Measurements from ENCODE around the gene CDCP2. TPM values are rescaled to one million over a fixed set of nuclear protein-coding genes. Genes with fewer than 3 reads are reported as not detected.

The CDCP2 gene
- total RNA-seq, 4 donors from 2014 or later, result not detected

DNA sequence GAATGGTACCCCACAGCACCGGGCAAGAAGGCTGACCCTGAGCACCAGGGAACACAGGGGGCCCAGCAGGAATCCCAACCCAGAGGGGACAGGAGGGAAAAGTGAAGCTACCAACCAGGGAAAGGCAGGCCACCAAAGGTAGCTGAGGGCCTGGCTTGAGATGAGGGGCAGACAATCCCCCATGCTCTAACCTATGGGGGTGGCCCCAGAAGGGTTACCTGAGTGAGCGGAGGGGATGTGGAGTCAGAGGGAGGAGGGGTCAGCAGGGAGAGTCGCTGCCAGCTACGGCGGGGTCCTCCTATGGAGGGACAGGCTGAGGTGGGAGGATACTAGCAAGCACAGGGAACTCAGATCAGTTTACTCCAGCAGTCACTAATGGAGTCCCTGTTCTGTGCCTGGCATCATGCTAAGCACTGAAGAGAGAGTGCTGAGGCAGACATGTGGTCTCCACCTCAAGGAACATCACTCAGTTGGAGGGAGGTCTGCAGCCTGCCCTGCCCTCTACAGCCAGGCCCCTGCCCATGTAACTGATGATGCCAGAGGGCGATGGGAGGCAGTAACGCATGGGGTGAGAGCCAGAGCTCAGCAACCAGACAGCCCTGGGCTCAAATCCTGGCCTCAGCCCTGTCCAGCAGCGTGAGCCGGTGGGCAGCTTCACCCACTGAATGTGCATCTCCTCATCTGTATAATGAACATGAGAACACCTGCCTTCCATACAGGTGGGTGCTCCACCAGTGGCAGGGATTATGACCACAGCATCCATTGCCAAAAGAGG is 25.7 kb upstream of the CDCP2 start:
- Histone ChIP-seq H3K27me3 (no peaks in the 10 kb centered on the region), H3K36me3 (peaks cover 27% of the 10 kb centered on the region), H3K4me1 (no peaks in the 10 kb centered on the region), H3K27ac (no peak overlapping the region), H3K9me3 (no peaks in the 10 kb centered on the region), H3K4me3 (no peak overlapping the region)
- DNase-seq (ENCODE audit: low spot score in 2 of 2), result no peak
- WGBS, result 75% methylated on average over 7 of the region's 9 CpGs
- no peak for TF ChIP-seq POLR2A (IDR thresholded peaks at IDR 0.05)
- no peak for TF ChIP-seq CTCF (IDR thresholded peaks at IDR 0.05)
- TF ChIP-seq POLR2AphosphoS5 (IDR thresholded peaks at IDR 0.05), result no peak
- TF ChIP-seq EP300 (IDR thresholded peaks at IDR 0.05), result no peak

DNA sequence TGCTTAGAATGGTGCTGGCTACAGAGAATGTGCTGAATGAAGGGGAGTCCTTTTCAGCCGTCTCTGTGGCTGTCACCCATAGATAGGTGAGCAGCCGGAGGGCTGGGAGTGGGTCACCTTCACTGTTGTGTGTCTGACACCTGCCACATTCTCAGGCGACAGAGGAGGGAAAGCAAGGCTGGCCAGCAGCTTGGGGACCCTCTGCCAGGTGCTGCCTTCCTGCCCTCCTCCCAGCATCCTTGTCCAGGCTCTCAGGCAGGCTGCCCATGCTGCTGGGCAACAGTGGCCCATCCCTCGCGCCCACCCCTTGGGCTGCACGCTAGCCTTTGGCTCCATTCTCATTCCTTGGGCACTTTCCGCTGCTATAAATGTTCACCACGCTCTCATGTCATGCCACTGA is 24.9 kb upstream of the CDCP2 start:
- H3K4me3 ChIP-seq, result no peak overlapping the region
- DNase-seq (ENCODE audit: low spot score in 2 of 2), result no peak
- H3K4me1 ChIP-seq, result no peaks in the 10 kb centered on the region
- 85% methylated on average over 7 of the region's 8 CpGs for WGBS
- no peaks in the 10 kb centered on the region for H3K9me3 ChIP-seq
- no peak overlapping the region for H3K27ac ChIP-seq
- no peaks in the 10 kb centered on the region for H3K27me3 ChIP-seq
- H3K36me3 ChIP-seq, result peaks cover 27% of the 10 kb centered on the region
- TF ChIP-seq POLR2AphosphoS5 (IDR thresholded peaks at IDR 0.05), result no peak
- TF ChIP-seq EP300 (IDR thresholded peaks at IDR 0.05), result no peak
- no peak for TF ChIP-seq CTCF (IDR thresholded peaks at IDR 0.05)
- TF ChIP-seq POLR2A (IDR thresholded peaks at IDR 0.05), result no peak

GRCh38 chr1:54176621-54177327 is 24.0 kb upstream of the CDCP2 start:
- no peak for DNase-seq (ENCODE audit: low spot score in 2 of 2)
- TF ChIP-seq POLR2AphosphoS5 (IDR thresholded peaks at IDR 0.05) (no peak), EP300 (IDR thresholded peaks at IDR 0.05) (no peak), POLR2A (IDR thresholded peaks at IDR 0.05) (no peak), CTCF (IDR thresholded peaks at IDR 0.05) (no peak)
- no peaks in the 10 kb centered on the region for H3K4me1 ChIP-seq

DNA sequence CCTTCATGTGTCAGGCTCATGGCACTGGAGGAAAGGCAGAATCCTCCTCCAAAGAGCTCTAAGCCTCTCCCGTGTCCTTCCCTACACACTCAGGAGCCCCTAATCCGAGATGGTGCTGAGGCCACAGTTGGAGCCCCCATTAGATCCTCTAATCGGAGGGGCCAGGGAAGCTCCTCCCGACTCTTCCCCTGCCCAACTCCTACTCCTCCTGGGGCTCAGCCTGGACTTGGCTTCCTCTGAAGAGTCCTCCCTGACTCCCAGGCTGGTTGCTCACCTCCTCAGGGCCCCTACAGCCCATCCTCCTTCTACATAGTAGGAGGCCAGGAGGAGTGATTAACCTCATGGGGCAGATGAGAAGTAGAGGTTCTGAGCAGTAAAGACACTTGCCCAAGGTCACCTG is 21.3 kb upstream of the CDCP2 start:
- no peak overlapping the region for H3K27ac ChIP-seq
- H3K4me1 ChIP-seq, result no peaks in the 10 kb centered on the region
- 75% methylated on average over 3 of the region's 4 CpGs for WGBS
- no peak overlapping the region for H3K4me3 ChIP-seq
- DNase-seq (ENCODE audit: low spot score in 2 of 2), result no peak
- peaks cover 9% of the 10 kb centered on the region for H3K36me3 ChIP-seq
- no peaks in the 10 kb centered on the region for H3K9me3 ChIP-seq
- no peaks in the 10 kb centered on the region for H3K27me3 ChIP-seq
- TF ChIP-seq POLR2AphosphoS5 (IDR thresholded peaks at IDR 0.05) (no peak), POLR2A (IDR thresholded peaks at IDR 0.05) (no peak), CTCF (IDR thresholded peaks at IDR 0.05) (no peak), EP300 (IDR thresholded peaks at IDR 0.05) (no peak)

More at GRCh38 chr1:54176621-54177327, 24.0 kb upstream of the CDCP2 start:
- no peaks in the 10 kb centered on the region for H3K9me3 ChIP-seq
- WGBS, result 97% methylated on average over 6 of the region's 6 CpGs
- no peak overlapping the region for H3K4me3 ChIP-seq
- H3K36me3 ChIP-seq, result peaks cover 27% of the 10 kb centered on the region
- H3K27ac ChIP-seq, result no peak overlapping the region
- no peaks in the 10 kb centered on the region for H3K27me3 ChIP-seq

GRCh38 chr1:54173681-54174080 is 20.9 kb upstream of the CDCP2 start:
- TF ChIP-seq POLR2AphosphoS5 (IDR thresholded peaks at IDR 0.05) (no peak), POLR2A (IDR thresholded peaks at IDR 0.05) (no peak), EP300 (IDR thresholded peaks at IDR 0.05) (no peak), CTCF (IDR thresholded peaks at IDR 0.05) (no peak)
- H3K9me3 ChIP-seq, result no peaks in the 10 kb centered on the region
- no peak overlapping the region for H3K4me3 ChIP-seq
- no peak for DNase-seq (ENCODE audit: low spot score in 2 of 2)
- H3K27ac ChIP-seq, result no peak overlapping the region
- H3K4me1 ChIP-seq, result no peaks in the 10 kb centered on the region
- H3K36me3 ChIP-seq, result peaks cover 6% of the 10 kb centered on the region
- 70% methylated on average over 9 of the region's 9 CpGs for WGBS
- H3K27me3 ChIP-seq, result no peaks in the 10 kb centered on the region
